HL-60 (cell line): ENCODE measurements around the gene CLDN6.
A peak's percentile ranks its signal among the peaks of the same experiment; 100 is the strongest.

Source experiments
- DNase-seq, 2 experiments: peaks; one replicate each; pipeline ENCODE4 v3.0.0-alpha.2; 2010 to 2020; ENCODE audit warnings: low read depth in 1 of 2, low spot score in 1 of 2
- H3K27ac ChIP-seq: fragments of 250-450 bp; sonication (Bioruptor Pico); replicated peaks from 2 replicates; pipeline ENCODE4 v1.5.1; 2020; ENCODE audit warnings: mild to moderate bottlenecking, moderate library complexity
- H3K27me3 ChIP-seq: fragments of 250-450 bp; sonication (Bioruptor Pico); 2 replicates; pipeline ENCODE4 v1.5.1; 2021; ENCODE audit warnings: mild to moderate bottlenecking, moderate library complexity; ENCODE audit not compliant: insufficient read depth, poor library complexity, severe bottlenecking
- H3K4me3 ChIP-seq: replicated peaks from 2 replicates; pipeline ENCODE4 v1.5.1; 2011; ENCODE audit warnings: mild to moderate bottlenecking, control low read depth, low read length; ENCODE audit not compliant: insufficient read depth
- GABPA ChIP-seq: IDR thresholded peaks from 2 replicates; pipeline ENCODE4 v1.6.1; 2012; ENCODE audit warnings: low read depth
- POLR2AphosphoS5 ChIP-seq: IDR thresholded peaks from 2 replicates; pipeline ENCODE4 v1.6.1; 2012; ENCODE audit warnings: low read depth
- SPI1 ChIP-seq: IDR thresholded peaks from 2 replicates; pipeline ENCODE4 v1.6.1; 2012; ENCODE audit warnings: low read depth, mild to moderate bottlenecking, borderline replicate concordance
- TF ChIP-seq, protein P1 (sequence below): IDR thresholded peaks from one replicate; pipeline ENCODE4 v1.5.1; 2011; ENCODE audit warnings: low read length, control low read depth, inconsistent platforms; ENCODE audit not compliant: insufficient read depth
- TF ChIP-seq, protein P2 (sequence below): IDR thresholded peaks from 2 replicates; pipeline ENCODE4 v1.6.1; 2012; ENCODE audit warnings: low read depth; ENCODE audit not compliant: insufficient replicate concordance

CLDN6 gene

DNA sequence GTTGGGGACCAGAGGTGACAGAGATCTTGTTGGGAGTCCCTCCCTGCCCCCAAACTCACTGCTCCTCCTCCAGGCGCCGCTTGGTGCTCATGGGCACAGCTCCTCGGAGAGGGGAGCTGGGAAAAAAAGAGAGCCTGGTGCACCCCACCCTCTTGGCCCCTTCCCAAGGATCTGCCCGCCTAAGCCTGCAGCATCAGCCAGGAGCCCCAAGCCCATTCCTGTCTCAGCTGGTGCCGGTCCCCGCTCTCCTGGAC lies 5.4 kb upstream of the CLDN6 start:
- H3K4me3 ChIP-seq: peak overlapping the region; percentile 80
- no peak for DNase-seq
- H3K27ac ChIP-seq: peak overlapping the region; percentile 98
- H3K27me3 ChIP-seq: no peaks in the 10 kb centered on the region
- TF ChIP-seq, protein P1, sequence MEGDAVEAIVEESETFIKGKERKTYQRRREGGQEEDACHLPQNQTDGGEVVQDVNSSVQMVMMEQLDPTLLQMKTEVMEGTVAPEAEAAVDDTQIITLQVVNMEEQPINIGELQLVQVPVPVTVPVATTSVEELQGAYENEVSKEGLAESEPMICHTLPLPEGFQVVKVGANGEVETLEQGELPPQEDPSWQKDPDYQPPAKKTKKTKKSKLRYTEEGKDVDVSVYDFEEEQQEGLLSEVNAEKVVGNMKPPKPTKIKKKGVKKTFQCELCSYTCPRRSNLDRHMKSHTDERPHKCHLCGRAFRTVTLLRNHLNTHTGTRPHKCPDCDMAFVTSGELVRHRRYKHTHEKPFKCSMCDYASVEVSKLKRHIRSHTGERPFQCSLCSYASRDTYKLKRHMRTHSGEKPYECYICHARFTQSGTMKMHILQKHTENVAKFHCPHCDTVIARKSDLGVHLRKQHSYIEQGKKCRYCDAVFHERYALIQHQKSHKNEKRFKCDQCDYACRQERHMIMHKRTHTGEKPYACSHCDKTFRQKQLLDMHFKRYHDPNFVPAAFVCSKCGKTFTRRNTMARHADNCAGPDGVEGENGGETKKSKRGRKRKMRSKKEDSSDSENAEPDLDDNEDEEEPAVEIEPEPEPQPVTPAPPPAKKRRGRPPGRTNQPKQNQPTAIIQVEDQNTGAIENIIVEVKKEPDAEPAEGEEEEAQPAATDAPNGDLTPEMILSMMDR: no peak
- TF ChIP-seq SPI1 (no peak), GABPA (no peak), POLR2AphosphoS5 (no peak)
- TF ChIP-seq, protein P2, sequence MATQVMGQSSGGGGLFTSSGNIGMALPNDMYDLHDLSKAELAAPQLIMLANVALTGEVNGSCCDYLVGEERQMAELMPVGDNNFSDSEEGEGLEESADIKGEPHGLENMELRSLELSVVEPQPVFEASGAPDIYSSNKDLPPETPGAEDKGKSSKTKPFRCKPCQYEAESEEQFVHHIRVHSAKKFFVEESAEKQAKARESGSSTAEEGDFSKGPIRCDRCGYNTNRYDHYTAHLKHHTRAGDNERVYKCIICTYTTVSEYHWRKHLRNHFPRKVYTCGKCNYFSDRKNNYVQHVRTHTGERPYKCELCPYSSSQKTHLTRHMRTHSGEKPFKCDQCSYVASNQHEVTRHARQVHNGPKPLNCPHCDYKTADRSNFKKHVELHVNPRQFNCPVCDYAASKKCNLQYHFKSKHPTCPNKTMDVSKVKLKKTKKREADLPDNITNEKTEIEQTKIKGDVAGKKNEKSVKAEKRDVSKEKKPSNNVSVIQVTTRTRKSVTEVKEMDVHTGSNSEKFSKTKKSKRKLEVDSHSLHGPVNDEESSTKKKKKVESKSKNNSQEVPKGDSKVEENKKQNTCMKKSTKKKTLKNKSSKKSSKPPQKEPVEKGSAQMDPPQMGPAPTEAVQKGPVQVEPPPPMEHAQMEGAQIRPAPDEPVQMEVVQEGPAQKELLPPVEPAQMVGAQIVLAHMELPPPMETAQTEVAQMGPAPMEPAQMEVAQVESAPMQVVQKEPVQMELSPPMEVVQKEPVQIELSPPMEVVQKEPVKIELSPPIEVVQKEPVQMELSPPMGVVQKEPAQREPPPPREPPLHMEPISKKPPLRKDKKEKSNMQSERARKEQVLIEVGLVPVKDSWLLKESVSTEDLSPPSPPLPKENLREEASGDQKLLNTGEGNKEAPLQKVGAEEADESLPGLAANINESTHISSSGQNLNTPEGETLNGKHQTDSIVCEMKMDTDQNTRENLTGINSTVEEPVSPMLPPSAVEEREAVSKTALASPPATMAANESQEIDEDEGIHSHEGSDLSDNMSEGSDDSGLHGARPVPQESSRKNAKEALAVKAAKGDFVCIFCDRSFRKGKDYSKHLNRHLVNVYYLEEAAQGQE: no peak

DNA sequence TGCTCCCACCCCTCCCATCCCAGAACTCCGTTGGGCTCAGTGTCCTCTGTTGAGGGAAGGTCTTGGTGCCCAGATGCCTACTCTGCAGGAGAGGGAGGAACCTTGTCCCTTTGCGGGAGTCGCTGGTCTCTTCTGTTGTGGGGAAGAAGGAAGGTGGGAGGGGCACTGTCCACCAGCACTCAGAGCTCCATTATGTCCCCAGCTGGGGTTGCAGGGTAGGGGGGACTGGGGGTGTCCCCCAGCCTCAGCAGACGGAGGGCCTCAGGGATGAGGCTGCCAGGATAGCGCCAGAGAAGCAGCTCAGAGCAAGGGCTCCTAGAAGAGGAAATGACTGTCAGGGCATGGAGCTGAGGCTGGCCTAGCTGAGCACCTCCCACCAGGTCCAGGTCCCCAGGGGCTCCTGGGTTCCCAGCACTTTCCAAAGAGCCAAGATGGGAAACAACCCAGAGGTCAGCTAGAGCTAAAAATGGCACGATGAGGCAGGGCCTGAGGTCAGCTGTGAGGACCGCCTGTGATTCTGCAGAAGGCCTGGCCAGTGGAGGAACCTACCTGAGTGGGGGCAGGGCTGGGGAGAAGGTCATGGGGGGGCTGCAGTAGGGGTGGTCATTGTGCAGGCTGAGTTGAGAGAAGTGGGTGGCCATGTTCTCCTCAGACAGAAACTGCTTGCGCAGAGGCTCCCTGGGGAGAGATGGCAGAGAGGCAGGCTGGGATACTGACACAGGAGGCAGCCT lies 4.9 kb upstream of the CLDN6 start:
- TF ChIP-seq, protein P1: no peak
- no peak; the same call in 1 of the 2 replicates for TF ChIP-seq SPI1
- TF ChIP-seq POLR2AphosphoS5: no peak; the same call in 1 of the 2 replicates
- TF ChIP-seq, protein P2: no peak
- TF ChIP-seq GABPA: no peak
- peak in 1 of 2 experiments; percentile 50 for DNase-seq
- peak overlapping the region; percentile 98 for H3K27ac ChIP-seq
- H3K27me3 ChIP-seq: no peaks in the 10 kb centered on the region
- peak overlapping the region; percentile 80 for H3K4me3 ChIP-seq

DNA sequence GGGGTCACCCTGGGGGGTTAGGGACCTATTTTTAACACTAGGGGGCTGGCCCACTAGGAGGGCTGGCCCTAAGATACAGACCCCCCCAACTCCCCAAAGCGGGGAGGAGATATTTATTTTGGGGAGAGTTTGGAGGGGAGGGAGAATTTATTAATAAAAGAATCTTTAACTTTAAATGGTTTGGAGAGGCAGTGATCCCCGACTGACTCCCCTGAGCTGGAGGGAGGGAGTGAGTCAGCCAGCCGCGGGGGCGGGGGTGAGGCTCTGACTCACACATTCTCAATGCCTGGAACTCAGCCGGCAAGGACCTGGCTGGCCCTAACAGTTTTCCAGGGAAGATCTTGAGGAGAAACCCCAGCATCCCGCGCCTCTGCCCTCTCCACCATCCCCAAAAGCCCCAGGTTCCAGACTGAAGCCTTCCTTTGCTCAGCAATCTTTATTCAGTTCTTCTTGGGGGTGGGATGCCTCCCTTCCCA lies 4.3 kb upstream of the CLDN6 start:
- DNase-seq: peak in 1 of 2 experiments; percentile 74
- Histone ChIP-seq H3K27ac (peak overlapping the region; percentile 28; the same call in 1 of the 2 replicates), H3K27me3 (no peaks in the 10 kb centered on the region), H3K4me3 (peak overlapping the region; percentile 70)
- TF ChIP-seq, protein P2: no peak
- TF ChIP-seq POLR2AphosphoS5: no peak
- no peak for TF ChIP-seq GABPA
- TF ChIP-seq SPI1: no peak
- TF ChIP-seq, protein P1: no peak
